GM18526 (cell line): ENCODE results near the gene MICAL3.

ENCODE experiments used
- POLR2A ChIP-seq: IDR thresholded peaks from 3 replicates; pipeline ENCODE4 v1.6.1; 2011; ENCODE audit not compliant: insufficient read length; ENCODE audit errors: extremely low read depth

The MICAL3 gene

GRCh38 chr22:17871726-17872458 is 152.5 kb downstream of the MICAL3 start:
- no peak for TF ChIP-seq POLR2A

DNA sequence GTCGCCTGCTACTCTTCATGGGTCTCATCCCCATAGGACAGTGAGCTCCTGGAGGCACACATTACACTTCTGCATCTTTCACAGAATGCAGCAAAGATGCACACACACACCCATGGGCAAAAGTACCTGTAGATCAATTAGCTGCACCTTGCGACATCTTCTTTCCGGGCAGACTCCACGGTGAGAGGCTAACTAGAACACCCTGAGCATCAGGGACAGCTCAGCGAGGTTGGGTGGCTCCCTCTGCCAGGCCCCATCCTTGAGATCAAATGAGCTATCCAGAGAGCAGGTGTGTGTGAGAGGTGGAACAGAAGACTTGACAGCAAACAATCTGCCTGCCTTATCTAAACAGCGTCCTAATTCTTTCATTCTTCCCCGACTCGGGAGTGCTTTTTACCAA is 154.0 kb downstream of the MICAL3 start:
- TF ChIP-seq POLR2A, result no peak

- no peak for TF ChIP-seq POLR2A
These were observed 154.9 kb downstream of the MICAL3 start for GRCh38 chr22:17869285-17870096.

DNA sequence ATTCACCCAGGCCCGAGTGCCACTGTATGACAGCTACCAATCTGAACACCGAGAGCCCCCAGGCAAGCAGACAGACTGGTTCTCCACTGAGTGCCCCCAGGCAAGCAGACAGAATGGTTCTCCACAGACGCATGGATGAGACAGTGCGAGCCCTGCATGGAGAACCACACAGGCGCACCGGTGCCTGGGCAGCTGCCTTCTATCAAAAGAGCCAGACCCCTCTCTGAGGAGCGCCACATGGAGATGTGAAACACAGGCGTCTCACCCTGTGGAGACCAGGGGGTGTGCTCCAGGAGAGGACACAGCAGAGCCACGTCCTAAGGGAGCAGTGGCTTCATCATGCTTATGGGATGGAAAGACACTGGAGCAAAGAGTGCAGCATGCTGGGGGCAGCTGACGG is 155.6 kb downstream of the MICAL3 start:
- TF ChIP-seq POLR2A, result no peak

- TF ChIP-seq POLR2A, result no peak
These were observed 157.1 kb downstream of the MICAL3 start for GRCh38 chr22:17867160-17867785.

DNA sequence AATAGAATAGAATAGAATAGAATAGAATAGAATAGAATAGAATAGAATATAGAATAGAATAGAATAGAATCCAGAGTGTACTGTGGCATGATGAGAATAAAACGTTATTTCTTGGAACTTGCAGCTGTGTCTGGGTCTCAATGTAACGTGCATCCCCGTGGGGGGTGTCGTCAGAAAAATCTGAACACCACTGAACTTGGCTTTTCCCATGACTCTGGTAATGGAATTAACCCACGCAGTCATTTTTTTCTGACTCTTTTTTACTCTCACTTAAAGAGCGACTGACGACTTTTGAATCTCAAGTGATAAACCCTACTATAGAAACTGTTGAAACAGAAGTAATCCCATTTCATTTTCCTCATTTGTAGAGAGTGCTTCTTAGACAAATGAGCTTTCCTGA is 157.7 kb downstream of the MICAL3 start:
- no peak for TF ChIP-seq POLR2A

GRCh38 chr22:17866127-17866526 is 158.2 kb downstream of the MICAL3 start:
- TF ChIP-seq POLR2A, result no peak

- TF ChIP-seq POLR2A, result no peak
These were observed 158.9 kb downstream of the MICAL3 start for GRCh38 chr22:17865183-17866055.

DNA sequence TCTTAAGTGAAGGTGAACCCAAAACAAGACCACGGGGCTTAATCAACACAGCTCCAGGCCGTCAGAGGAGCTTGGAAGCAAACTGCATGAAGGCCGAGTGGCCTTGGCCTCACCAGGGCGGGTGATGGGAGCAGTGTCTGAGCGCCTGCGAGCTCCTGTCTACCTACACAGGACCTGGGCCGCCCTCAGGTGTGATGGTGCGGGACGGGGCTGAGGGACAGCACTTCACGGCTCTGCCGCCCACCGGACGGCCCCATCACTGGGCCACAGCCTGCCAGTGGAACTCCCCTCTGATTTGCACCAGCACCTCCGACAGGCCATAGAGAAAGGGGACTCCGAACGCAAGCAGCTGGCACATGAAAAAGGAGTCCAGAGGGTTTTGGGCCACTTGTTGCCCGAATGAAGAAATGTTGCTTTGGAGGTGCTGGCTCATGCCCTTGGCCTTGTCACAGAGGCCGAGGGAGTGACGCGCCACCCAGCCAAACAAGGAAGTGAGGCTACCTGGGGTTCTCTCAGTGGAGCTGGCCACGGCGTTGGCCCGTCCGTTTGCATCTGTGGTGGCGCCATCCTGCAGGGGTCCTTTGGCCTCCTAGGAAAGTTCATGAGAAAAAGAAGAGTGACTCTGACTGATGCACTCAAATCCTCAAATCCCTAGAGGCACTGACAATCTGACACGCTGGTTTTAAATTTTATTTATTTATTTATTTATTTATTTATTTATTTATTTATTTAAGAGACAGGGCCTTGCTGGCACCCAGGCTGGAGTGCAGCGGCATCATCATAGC is 159.8 kb downstream of the MICAL3 start:
- no peak for TF ChIP-seq POLR2A

GRCh38 chr22:17862646-17863181 is 161.6 kb downstream of the MICAL3 start:
- TF ChIP-seq POLR2A, result no peak

- no peak for TF ChIP-seq POLR2A
These were observed 162.5 kb downstream of the MICAL3 start for GRCh38 chr22:17861909-17862308.

DNA sequence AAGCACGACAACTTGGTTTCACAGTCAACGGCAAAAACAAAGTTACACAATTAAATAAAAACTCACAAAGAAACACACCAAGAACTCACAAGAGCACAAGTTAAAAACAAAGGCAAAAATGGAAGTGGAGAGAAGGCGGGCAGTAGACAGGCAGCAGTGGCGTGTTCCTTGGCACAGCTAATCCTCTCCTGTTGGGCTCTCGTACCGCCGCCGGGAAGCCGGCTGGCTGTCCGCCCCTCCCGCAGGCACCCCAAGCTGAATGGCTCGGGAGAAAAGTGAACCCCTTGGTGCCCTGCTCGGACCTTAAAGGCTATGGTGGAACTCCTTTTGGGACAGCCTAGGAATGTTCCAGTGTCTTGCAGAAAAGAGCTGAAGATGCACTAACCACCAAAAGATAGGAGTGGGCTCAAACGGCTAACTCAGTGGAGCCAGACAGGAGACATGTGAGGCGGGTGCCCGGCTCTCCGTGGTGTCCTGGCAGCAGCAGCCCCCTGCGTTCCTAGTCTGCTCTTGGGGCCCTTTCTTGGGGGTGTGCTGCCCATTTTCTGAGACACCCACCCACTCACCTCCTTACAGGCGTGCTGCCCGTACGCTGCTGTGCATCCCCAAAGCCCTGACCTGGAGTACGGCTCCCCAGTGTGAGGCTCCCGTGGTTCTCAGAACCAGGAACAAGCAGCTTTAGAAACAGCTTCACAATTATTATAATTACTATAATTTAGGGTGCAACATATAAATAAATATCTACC is 164.0 kb downstream of the MICAL3 start:
- no peak for TF ChIP-seq POLR2A

DNA sequence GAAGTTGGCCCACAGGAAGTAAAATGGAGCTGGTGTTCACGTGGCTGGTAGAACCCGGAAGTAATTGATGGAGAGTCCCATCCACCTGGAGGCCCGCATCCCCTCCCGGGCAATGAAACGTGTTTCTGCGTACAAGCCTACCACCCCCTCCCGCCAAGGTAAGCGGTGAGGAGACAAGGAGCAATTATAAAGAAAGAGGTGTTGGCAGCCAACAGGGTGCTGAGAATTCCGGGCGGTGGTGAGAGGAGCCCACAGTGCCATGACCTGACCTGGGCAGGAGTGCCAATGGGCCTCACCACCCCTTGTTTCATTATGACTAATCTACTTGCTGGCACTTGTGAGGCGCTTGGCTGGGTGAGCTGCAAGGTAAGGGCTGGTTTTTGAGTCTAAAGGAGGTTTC is 166.3 kb downstream of the MICAL3 start:
- TF ChIP-seq POLR2A, result no peak
